SK-N-MC (cell line): Measurements from ENCODE around the gene THAP3.

ENCODE experiments used
- EZH2 ChIP-seq: fragments of 200-600 bp; sonication (generic); IDR thresholded peaks from one replicate; pipeline ENCODE4 v1.6.1; 2017; ENCODE audit warnings: antibody characterized with exemption
- POLR2AphosphoS5 ChIP-seq: IDR thresholded peaks from 2 replicates; pipeline ENCODE4 v1.6.1; 2012; ENCODE audit warnings: mild to moderate bottlenecking, low read depth, low read length, borderline replicate concordance

- TF ChIP-seq POLR2AphosphoS5, result no peak
- no peak for TF ChIP-seq EZH2
These were observed 22.0 kb downstream of the THAP3 start for GRCh38 chr1:6646499-6647148.
